Measurements from ENCODE around the gene MRPS11. TPM values are rescaled to one million over a fixed set of nuclear protein-coding genes. Genes with fewer than 3 reads are reported as not detected.

The MRPS11 gene
- total RNA-seq, 1 donor from 2014 or later = 58.9 TPM

- no peak for DNase-seq
- peaks cover 16% of the 10 kb centered on the region for H3K36me3 Mint-ChIP-seq (ENCODE audit: unreplicated experiment)
- TF ChIP-seq, protein P1, sequence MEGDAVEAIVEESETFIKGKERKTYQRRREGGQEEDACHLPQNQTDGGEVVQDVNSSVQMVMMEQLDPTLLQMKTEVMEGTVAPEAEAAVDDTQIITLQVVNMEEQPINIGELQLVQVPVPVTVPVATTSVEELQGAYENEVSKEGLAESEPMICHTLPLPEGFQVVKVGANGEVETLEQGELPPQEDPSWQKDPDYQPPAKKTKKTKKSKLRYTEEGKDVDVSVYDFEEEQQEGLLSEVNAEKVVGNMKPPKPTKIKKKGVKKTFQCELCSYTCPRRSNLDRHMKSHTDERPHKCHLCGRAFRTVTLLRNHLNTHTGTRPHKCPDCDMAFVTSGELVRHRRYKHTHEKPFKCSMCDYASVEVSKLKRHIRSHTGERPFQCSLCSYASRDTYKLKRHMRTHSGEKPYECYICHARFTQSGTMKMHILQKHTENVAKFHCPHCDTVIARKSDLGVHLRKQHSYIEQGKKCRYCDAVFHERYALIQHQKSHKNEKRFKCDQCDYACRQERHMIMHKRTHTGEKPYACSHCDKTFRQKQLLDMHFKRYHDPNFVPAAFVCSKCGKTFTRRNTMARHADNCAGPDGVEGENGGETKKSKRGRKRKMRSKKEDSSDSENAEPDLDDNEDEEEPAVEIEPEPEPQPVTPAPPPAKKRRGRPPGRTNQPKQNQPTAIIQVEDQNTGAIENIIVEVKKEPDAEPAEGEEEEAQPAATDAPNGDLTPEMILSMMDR (IDR thresholded peaks at IDR 0.05; ENCODE audit: partially characterized antibody, unreplicated experiment) = no peak
- peaks cover 4% of the 10 kb centered on the region for H3K9me3 Mint-ChIP-seq (ENCODE audit: unreplicated experiment)
- no peaks in the 10 kb centered on the region for H3K27me3 Mint-ChIP-seq (ENCODE audit: unreplicated experiment)
- H3K4me1 Mint-ChIP-seq (ENCODE audit: low read depth, unreplicated experiment) = no peaks in the 10 kb centered on the region
- no peak overlapping the region for H3K4me3 Mint-ChIP-seq (ENCODE audit: unreplicated experiment)
- H3K27ac Mint-ChIP-seq (ENCODE audit: unreplicated experiment) = no peak overlapping the region
These were observed 57.9 kb downstream of the MRPS11 start for GRCh38 chr15:88525418-88525817.

GRCh38 chr15:88526247-88526879 lies 58.9 kb downstream of the MRPS11 start:
- Mint-ChIP-seq H3K9me3 (ENCODE audit: unreplicated experiment) (peaks cover 4% of the 10 kb centered on the region), H3K4me1 (ENCODE audit: low read depth, unreplicated experiment) (no peaks in the 10 kb centered on the region), H3K27me3 (ENCODE audit: unreplicated experiment) (peaks cover 2% of the 10 kb centered on the region), H3K4me3 (ENCODE audit: unreplicated experiment) (no peak overlapping the region), H3K27ac (ENCODE audit: unreplicated experiment) (no peak overlapping the region), H3K36me3 (ENCODE audit: unreplicated experiment) (peaks cover 22% of the 10 kb centered on the region)
- no peak for DNase-seq
- TF ChIP-seq, protein P1 (IDR thresholded peaks at IDR 0.05; ENCODE audit: partially characterized antibody, unreplicated experiment) = no peak

DNA sequence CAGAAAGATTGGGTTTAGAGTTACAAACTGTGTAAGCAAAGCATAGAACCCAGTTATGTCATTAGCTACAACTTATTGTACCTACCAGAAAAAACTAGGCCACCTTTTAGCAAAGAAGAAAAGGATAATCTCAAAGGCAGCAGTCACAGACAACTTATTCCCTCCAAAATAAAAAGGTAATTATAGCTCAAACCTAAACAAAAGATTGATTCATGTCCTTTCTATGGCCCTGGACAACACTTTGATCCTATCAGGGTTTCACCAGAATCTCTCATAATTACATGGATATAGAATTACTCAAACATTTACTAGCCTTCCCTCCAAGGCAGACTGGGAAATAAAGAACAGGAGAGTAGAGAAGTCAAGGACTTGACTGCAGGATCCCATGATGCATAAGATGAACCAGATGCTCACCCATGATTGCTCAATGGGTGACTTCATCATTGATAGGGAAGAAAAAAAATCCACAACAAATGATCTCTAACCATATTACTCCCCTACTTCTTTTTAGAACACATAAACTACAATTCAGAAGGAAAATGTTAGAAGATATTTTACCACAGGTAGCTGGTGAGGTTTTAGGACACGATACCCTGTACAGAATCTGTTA lies 61.6 kb downstream of the MRPS11 start:
- peaks cover 2% of the 10 kb centered on the region for H3K9me3 Mint-ChIP-seq (ENCODE audit: unreplicated experiment)
- H3K4me1 Mint-ChIP-seq (ENCODE audit: low read depth, unreplicated experiment) = no peaks in the 10 kb centered on the region
- no peak for DNase-seq
- TF ChIP-seq, protein P1 (IDR thresholded peaks at IDR 0.05; ENCODE audit: partially characterized antibody, unreplicated experiment) = no peak
- H3K27me3 Mint-ChIP-seq (ENCODE audit: unreplicated experiment) = peaks cover 2% of the 10 kb centered on the region
- H3K36me3 Mint-ChIP-seq (ENCODE audit: unreplicated experiment) = peaks cover 15% of the 10 kb centered on the region
- no peak overlapping the region for H3K4me3 Mint-ChIP-seq (ENCODE audit: unreplicated experiment)
- H3K27ac Mint-ChIP-seq (ENCODE audit: unreplicated experiment) = no peak overlapping the region

Other genes starting within 250 kb of the MRPS11 start
- 9.5 TPM for gene NTRK3, start 211.0 kb upstream of the MRPS11 start, total RNA-seq (ENCODE audit: unreplicated experiment)
- gene MRPL46, start 320 bp upstream of the MRPS11 start, total RNA-seq (ENCODE audit: unreplicated experiment) = 19.3 TPM
- 8.8 TPM for gene DET1, start 79.0 kb downstream of the MRPS11 start, total RNA-seq (ENCODE audit: unreplicated experiment)
- 15.4 TPM for gene AEN, start 153.6 kb downstream of the MRPS11 start, total RNA-seq (ENCODE audit: unreplicated experiment)
- gene ISG20, start 171.3 kb downstream of the MRPS11 start, total RNA-seq (ENCODE audit: unreplicated experiment) = 1.1 TPM

Data from glutamatergic neuron (in vitro differentiated cells).